OCI-LY1 (cell line): ENCODE measurements around the gene PTPN18.

Experiments
- EZH2 ChIP-seq: fragments of 200-600 bp; sonication (generic), shearing (Covaris generic); IDR thresholded peaks from 2 replicates; pipeline ENCODE4 v1.8.0; 2017; ENCODE audit warnings: borderline replicate concordance, mixed run types, mild to moderate bottlenecking, antibody characterized with exemption, low read length, moderate library complexity, mixed read lengths
- TF ChIP-seq, protein P1 (sequence below): fragments of 200-600 bp; sonication (generic), shearing (Covaris generic); IDR thresholded peaks from 2 replicates; pipeline ENCODE4 v1.5.1; 2017; ENCODE audit warnings: mild to moderate bottlenecking, antibody characterized with exemption, low read length, moderate library complexity, mixed read lengths

DNA sequence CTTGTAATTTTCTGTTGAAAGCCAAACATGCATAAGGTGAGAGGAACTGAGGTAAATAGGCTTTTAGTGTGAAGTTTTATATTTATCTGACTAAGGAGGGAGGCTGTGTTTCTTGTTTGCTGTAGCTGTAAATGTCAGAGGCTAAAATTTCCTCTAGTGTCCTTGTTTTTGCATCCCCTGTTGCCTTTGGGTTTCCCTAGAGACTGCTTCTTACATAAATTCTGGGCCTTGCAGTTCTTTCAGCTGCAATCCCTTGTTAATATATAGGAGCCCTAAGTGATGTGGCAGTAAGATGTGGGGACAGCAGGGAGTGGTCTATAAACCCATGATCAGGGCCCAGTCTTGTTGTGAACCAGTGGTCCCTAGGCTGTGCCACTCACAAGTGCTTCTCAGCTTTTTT is 20.6 kb upstream of the PTPN18 start:
- TF ChIP-seq, protein P1, sequence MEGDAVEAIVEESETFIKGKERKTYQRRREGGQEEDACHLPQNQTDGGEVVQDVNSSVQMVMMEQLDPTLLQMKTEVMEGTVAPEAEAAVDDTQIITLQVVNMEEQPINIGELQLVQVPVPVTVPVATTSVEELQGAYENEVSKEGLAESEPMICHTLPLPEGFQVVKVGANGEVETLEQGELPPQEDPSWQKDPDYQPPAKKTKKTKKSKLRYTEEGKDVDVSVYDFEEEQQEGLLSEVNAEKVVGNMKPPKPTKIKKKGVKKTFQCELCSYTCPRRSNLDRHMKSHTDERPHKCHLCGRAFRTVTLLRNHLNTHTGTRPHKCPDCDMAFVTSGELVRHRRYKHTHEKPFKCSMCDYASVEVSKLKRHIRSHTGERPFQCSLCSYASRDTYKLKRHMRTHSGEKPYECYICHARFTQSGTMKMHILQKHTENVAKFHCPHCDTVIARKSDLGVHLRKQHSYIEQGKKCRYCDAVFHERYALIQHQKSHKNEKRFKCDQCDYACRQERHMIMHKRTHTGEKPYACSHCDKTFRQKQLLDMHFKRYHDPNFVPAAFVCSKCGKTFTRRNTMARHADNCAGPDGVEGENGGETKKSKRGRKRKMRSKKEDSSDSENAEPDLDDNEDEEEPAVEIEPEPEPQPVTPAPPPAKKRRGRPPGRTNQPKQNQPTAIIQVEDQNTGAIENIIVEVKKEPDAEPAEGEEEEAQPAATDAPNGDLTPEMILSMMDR, result no peak
- TF ChIP-seq EZH2, result no peak
